ENCODE results near the gene THBS1.

The THBS1 gene

GRCh38 chr15:39594446-39595337 is 13.8 kb downstream of the THBS1 start:
- H3K27me3 ChIP-seq (ENCODE audit: insufficient read depth, poor library complexity, severe bottlenecking), result no peaks in the 10 kb centered on the region
- no peak for TF ChIP-seq POLR2AphosphoS5 (IDR thresholded peaks at IDR 0.05; ENCODE audit: low read depth)
- no peak for TF ChIP-seq SPI1 (IDR thresholded peaks at IDR 0.05; ENCODE audit: borderline replicate concordance, low read depth)
- no peak for TF ChIP-seq REST (IDR thresholded peaks at IDR 0.05; ENCODE audit: insufficient replicate concordance, low read depth)
- TF ChIP-seq, protein P1, sequence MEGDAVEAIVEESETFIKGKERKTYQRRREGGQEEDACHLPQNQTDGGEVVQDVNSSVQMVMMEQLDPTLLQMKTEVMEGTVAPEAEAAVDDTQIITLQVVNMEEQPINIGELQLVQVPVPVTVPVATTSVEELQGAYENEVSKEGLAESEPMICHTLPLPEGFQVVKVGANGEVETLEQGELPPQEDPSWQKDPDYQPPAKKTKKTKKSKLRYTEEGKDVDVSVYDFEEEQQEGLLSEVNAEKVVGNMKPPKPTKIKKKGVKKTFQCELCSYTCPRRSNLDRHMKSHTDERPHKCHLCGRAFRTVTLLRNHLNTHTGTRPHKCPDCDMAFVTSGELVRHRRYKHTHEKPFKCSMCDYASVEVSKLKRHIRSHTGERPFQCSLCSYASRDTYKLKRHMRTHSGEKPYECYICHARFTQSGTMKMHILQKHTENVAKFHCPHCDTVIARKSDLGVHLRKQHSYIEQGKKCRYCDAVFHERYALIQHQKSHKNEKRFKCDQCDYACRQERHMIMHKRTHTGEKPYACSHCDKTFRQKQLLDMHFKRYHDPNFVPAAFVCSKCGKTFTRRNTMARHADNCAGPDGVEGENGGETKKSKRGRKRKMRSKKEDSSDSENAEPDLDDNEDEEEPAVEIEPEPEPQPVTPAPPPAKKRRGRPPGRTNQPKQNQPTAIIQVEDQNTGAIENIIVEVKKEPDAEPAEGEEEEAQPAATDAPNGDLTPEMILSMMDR (IDR thresholded peaks at IDR 0.05; ENCODE audit: insufficient read depth, low read length), result no peak
- no peak overlapping the region for H3K4me3 ChIP-seq (replicated peaks; ENCODE audit: insufficient read depth, low read length)
- DNase-seq (ENCODE audit: low read depth in 1 of 2, low spot score in 1 of 2), result no peak
- H3K27ac ChIP-seq (replicated peaks), result no peak overlapping the region

GRCh38 chr15:39595338-39596221 is 14.7 kb downstream of the THBS1 start:
- H3K4me3 ChIP-seq (replicated peaks; ENCODE audit: insufficient read depth, low read length), result no peak overlapping the region
- TF ChIP-seq REST (IDR thresholded peaks at IDR 0.05; ENCODE audit: insufficient replicate concordance, low read depth), result no peak
- no peak for TF ChIP-seq SPI1 (IDR thresholded peaks at IDR 0.05; ENCODE audit: borderline replicate concordance, low read depth)
- no peak for TF ChIP-seq GABPA (IDR thresholded peaks at IDR 0.05; ENCODE audit: low read depth)
- TF ChIP-seq, protein P1 (IDR thresholded peaks at IDR 0.05; ENCODE audit: insufficient read depth, low read length), result no peak
- TF ChIP-seq POLR2AphosphoS5 (IDR thresholded peaks at IDR 0.05; ENCODE audit: low read depth), result no peak
- H3K27ac ChIP-seq (replicated peaks), result no peak overlapping the region
- no peak for DNase-seq (ENCODE audit: low read depth in 1 of 2, low spot score in 1 of 2)
- H3K27me3 ChIP-seq (ENCODE audit: insufficient read depth, poor library complexity, severe bottlenecking), result no peaks in the 10 kb centered on the region

- no peak overlapping the region for H3K27ac ChIP-seq (replicated peaks)
- no peak for TF ChIP-seq SPI1 (IDR thresholded peaks at IDR 0.05; ENCODE audit: borderline replicate concordance, low read depth)
- TF ChIP-seq, protein P1 (IDR thresholded peaks at IDR 0.05; ENCODE audit: insufficient read depth, low read length), result no peak
- no peak for TF ChIP-seq POLR2AphosphoS5 (IDR thresholded peaks at IDR 0.05; ENCODE audit: low read depth)
- TF ChIP-seq REST (IDR thresholded peaks at IDR 0.05; ENCODE audit: insufficient replicate concordance, low read depth), result no peak
- TF ChIP-seq GABPA (IDR thresholded peaks at IDR 0.05; ENCODE audit: low read depth), result no peak
- DNase-seq (ENCODE audit: low read depth in 1 of 2, low spot score in 1 of 2), result no peak
- H3K27me3 ChIP-seq (ENCODE audit: insufficient read depth, poor library complexity, severe bottlenecking), result no peaks in the 10 kb centered on the region
- no peak overlapping the region for H3K4me3 ChIP-seq (replicated peaks; ENCODE audit: insufficient read depth, low read length)
These were observed 15.6 kb downstream of the THBS1 start for GRCh38 chr15:39596358-39597051.

All from HL-60 (cell line).